ENCODE results near the gene UBE2F.

The UBE2F gene

GRCh38 chr2:238020816-238021215 lies 54.0 kb downstream of the UBE2F start:
- TF ChIP-seq, protein P1, sequence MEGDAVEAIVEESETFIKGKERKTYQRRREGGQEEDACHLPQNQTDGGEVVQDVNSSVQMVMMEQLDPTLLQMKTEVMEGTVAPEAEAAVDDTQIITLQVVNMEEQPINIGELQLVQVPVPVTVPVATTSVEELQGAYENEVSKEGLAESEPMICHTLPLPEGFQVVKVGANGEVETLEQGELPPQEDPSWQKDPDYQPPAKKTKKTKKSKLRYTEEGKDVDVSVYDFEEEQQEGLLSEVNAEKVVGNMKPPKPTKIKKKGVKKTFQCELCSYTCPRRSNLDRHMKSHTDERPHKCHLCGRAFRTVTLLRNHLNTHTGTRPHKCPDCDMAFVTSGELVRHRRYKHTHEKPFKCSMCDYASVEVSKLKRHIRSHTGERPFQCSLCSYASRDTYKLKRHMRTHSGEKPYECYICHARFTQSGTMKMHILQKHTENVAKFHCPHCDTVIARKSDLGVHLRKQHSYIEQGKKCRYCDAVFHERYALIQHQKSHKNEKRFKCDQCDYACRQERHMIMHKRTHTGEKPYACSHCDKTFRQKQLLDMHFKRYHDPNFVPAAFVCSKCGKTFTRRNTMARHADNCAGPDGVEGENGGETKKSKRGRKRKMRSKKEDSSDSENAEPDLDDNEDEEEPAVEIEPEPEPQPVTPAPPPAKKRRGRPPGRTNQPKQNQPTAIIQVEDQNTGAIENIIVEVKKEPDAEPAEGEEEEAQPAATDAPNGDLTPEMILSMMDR (IDR thresholded peaks at IDR 0.05; ENCODE audit: extremely low read depth, insufficient read depth, missing control alignments) = no peak
- in situ Hi-C loops (cut with MboI; ENCODE audit: low pct_unique_long_range_greater_than_20kb, low sequenced_read_pairs, unreplicated experiment) = no loop called here
- DNase-seq (ENCODE audit: low spot score) = no peak

DNA sequence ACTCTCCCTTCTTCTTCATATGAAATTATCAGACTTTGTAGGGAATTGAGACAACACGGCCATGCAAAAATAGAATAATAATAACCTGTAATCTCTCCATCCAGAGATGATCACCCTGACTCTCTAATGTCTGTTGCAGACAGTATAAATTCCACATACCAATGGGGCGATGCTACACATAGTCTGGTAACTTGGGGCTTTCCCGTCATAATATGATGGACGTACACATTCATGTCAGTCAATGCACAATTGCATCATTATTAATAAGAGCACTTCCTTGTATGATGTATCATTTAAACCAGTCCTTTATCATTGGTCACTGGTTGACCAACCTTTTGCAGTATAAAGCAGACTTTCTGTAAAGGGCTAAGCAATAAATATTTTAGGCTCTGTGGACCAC lies 54.5 kb downstream of the UBE2F start:
- in situ Hi-C loops (cut with MboI; ENCODE audit: low pct_unique_long_range_greater_than_20kb, low sequenced_read_pairs, unreplicated experiment) = no loop called here
- no peak for DNase-seq (ENCODE audit: low spot score)
- TF ChIP-seq, protein P1 (IDR thresholded peaks at IDR 0.05; ENCODE audit: extremely low read depth, insufficient read depth, missing control alignments) = no peak

DNA sequence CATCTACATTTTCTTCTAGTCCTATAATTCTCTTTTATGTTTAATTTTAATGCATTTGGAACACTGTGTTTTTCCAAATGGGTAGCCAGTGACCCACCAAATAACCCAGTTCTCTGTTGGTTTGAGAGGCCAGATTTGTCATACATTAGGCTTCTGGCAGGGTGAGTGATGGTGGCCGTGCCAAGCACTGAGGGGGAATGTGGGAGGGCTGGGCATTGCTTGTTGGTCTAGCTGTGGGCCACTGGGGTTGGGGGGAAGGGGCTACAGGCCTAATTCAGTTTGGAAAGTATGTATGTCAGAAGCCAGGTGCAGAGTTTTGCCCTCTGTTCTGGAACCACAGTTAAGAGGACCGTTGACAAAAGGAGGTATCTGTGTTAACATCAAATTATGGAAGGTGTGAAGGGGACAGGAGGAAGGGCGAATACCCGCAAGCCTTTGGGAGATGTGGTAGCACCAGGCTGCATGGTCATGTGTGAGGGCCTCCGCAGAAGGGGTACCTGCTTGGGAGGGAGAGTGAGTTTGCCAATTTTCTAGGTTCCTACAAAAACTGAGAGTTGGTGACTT lies 55.9 kb downstream of the UBE2F start:
- TF ChIP-seq, protein P1 (IDR thresholded peaks at IDR 0.05; ENCODE audit: extremely low read depth, insufficient read depth, missing control alignments) = no peak
- in situ Hi-C loops (cut with MboI; ENCODE audit: low pct_unique_long_range_greater_than_20kb, low sequenced_read_pairs, unreplicated experiment) = no loop called here
- no peak for DNase-seq (ENCODE audit: low spot score)

- in situ Hi-C loops (cut with MboI; ENCODE audit: low pct_unique_long_range_greater_than_20kb, low sequenced_read_pairs, unreplicated experiment) = no loop called here
- TF ChIP-seq, protein P1 (IDR thresholded peaks at IDR 0.05; ENCODE audit: extremely low read depth, insufficient read depth, missing control alignments) = no peak
- DNase-seq (ENCODE audit: low spot score) = no peak
These were observed 56.8 kb downstream of the UBE2F start for GRCh38 chr2:238023608-238024007.

DNA sequence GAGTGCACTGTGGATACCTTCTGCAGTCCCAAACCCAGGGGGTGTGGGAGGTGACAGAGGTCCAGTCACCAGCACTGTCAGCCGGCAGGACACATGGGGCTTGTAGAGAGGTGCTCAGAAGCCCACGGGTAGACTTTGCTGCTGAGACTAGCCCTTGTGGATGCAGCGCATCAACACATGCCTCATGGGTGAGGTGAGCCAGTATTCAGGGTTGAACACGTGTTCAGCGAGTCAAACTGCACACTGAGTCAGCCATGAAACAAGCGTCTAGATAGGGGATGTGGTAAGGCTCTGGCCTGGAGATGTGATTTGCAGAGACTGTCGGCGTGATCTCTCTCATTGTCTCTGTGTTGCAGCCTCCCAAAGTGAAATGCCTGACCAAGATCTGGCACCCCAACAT lies 58.2 kb downstream of the UBE2F start:
- in situ Hi-C loops (cut with MboI; ENCODE audit: low pct_unique_long_range_greater_than_20kb, low sequenced_read_pairs, unreplicated experiment) = no loop called here
- TF ChIP-seq, protein P1 (IDR thresholded peaks at IDR 0.05; ENCODE audit: extremely low read depth, insufficient read depth, missing control alignments) = no peak
- no peak for DNase-seq (ENCODE audit: low spot score)

DNA sequence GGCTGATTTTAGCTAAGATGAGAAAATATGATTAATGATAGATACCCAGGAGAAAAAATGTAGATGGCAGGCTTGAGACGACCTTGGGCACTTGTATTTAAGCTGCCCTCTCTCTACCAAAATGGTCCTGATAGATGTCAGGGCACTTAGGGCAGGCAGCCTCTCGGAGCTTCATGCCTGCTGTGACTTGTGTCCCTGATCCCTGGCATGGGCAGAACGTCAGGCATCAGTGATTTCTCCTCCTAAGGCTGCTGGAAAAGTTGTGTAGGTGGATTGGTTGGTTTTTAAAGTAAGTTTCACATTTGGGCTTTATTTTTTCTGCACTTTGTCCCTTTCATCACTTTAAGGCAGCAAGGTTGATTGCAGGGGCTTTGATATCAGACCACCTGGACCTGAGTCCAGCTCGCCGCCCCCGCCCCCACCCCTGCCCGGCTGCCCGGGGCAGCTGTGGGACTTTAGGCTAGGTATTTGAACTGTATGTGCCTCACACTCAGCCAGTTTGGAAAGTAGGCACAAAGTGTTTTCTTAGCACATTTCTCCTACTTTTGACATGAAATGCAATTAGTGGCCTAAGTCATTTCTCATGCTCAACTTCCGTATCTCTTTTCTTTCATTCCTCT lies 59.0 kb downstream of the UBE2F start:
- in situ Hi-C loops (cut with MboI; ENCODE audit: low pct_unique_long_range_greater_than_20kb, low sequenced_read_pairs, unreplicated experiment) = no loop called here
- TF ChIP-seq, protein P1 (IDR thresholded peaks at IDR 0.05; ENCODE audit: extremely low read depth, insufficient read depth, missing control alignments) = no peak
- no peak for DNase-seq (ENCODE audit: low spot score)

Measured in GM13977 (cell line).